ENCODE measurements around the gene OR2S2.

- TF ChIP-seq, protein P1, sequence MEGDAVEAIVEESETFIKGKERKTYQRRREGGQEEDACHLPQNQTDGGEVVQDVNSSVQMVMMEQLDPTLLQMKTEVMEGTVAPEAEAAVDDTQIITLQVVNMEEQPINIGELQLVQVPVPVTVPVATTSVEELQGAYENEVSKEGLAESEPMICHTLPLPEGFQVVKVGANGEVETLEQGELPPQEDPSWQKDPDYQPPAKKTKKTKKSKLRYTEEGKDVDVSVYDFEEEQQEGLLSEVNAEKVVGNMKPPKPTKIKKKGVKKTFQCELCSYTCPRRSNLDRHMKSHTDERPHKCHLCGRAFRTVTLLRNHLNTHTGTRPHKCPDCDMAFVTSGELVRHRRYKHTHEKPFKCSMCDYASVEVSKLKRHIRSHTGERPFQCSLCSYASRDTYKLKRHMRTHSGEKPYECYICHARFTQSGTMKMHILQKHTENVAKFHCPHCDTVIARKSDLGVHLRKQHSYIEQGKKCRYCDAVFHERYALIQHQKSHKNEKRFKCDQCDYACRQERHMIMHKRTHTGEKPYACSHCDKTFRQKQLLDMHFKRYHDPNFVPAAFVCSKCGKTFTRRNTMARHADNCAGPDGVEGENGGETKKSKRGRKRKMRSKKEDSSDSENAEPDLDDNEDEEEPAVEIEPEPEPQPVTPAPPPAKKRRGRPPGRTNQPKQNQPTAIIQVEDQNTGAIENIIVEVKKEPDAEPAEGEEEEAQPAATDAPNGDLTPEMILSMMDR (conservative IDR thresholded peaks at IDR 0.05; ENCODE audit: low read depth, low read length): no peak
- no peak for TF ChIP-seq EZH2phosphoT487 (IDR thresholded peaks at IDR 0.05; ENCODE audit: borderline replicate concordance, low read length)
- TF ChIP-seq EZH2 (IDR thresholded peaks at IDR 0.05; ENCODE audit: low read length, unreplicated experiment): no peak
Measured at GRCh38 chr9:35920051-35920620, 37.8 kb downstream of the OR2S2 start.
